K562 (cell line): Measurements from ENCODE around the gene PKD2.
"Not testable (repeated sequence)": the region's sequence is repeated elsewhere in the genome, so short reads cannot be mapped to it uniquely, and the experiment has no call there.

Experiments
- POLR2AphosphoS5 ChIP-seq: IDR thresholded peaks from 2 replicates; pipeline ENCODE4 v1.6.1; 2011; ENCODE audit warnings: mild to moderate bottlenecking, low read depth, low read length, moderate library complexity; ENCODE audit not compliant: control insufficient read depth, insufficient read depth
- ZNF507 ChIP-seq: conservative IDR thresholded peaks from 2 replicates; pipeline ENCODE4 v1.6.1; 2017; ENCODE audit warnings: missing genetic modification characterization, missing compliant biosample characterization

DNA sequence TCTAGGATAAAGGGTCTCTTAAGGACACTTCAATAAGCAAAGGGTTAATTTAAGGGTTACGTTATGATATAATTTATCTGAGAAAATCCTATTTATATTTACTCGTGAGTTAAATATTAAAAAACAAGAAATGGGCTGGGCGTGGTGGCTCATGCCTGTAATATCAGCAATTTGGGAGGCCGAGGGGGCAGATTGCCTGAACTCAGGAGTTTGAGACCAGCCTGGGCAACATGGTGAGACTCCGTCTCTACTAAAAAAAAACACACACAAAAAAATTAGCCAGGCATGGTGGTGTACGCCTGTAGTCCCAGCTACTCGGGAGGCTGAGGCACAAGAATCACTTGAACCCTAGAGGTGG lies 100.7 kb downstream of the PKD2 start:
- TF ChIP-seq POLR2AphosphoS5; ZNF507 (tag): not testable (repeated sequence)
